B cell (primary cell): ENCODE results near the gene UHRF2.

Source experiments
- CTCF ChIP-seq: fragments of 200-600 bp; IDR thresholded peaks from one replicate; pipeline ENCODE4 v1.8.0; 2022; ENCODE audit warnings: antibody characterized with exemption, mild to moderate bottlenecking
- EZH2 ChIP-seq: IDR thresholded peaks from 2 replicates; pipeline ENCODE4 v1.6.1; 2012; ENCODE audit warnings: borderline replicate concordance, low read depth, mild to moderate bottlenecking, moderate library complexity, low read length; ENCODE audit not compliant: insufficient read depth, poor library complexity, severe bottlenecking

- no peak for TF ChIP-seq EZH2
- TF ChIP-seq CTCF, result no peak
These were observed 7.6 kb upstream of the UHRF2 start for GRCh38 chr9:6405371-6405770.
